Testis (tissue), 2 donors: ENCODE data around the gene FNDC3A.

ENCODE experiments used
- POLR2A ChIP-seq: fragments of 450-650 bp; IDR thresholded peaks from one replicate; pipeline ENCODE4 v1.6.1; 2017; ENCODE audit warnings: antibody characterized with exemption, mild to moderate bottlenecking, moderate library complexity
- TF ChIP-seq, protein P1 (sequence below), 3 experiments: fragments of 450-650 bp in 2 of 3; fragments of 200-600 bp in 1 of 3; sonication (generic) in 1 of 3; IDR thresholded peaks; one replicate each; pipeline ENCODE4 v1.5.1; 2016 to 2019; ENCODE audit warnings: antibody characterized with exemption in 3 of 3, mild to moderate bottlenecking in 2 of 3, moderate library complexity in 1 of 3

DNA sequence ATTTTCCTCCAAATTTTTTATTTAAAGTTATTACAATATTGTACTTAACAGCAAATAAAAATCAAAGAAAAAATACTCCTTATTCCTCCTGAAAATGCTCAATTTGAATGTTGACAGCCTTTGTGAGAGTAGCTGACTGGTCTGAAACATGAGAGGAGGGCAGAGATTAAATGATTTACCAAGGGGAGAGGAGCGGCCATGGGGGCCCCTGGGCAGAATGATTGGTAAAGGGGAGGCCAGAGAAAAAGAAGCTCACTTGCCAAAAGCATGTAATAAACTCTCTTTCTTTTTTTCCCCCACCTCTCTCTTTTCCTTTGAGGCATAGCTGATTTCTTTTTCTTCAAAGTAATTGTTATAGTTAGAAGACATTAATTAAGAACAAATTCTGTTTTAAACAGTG is 30.1 kb upstream of the FNDC3A start:
- TF ChIP-seq, protein P1, sequence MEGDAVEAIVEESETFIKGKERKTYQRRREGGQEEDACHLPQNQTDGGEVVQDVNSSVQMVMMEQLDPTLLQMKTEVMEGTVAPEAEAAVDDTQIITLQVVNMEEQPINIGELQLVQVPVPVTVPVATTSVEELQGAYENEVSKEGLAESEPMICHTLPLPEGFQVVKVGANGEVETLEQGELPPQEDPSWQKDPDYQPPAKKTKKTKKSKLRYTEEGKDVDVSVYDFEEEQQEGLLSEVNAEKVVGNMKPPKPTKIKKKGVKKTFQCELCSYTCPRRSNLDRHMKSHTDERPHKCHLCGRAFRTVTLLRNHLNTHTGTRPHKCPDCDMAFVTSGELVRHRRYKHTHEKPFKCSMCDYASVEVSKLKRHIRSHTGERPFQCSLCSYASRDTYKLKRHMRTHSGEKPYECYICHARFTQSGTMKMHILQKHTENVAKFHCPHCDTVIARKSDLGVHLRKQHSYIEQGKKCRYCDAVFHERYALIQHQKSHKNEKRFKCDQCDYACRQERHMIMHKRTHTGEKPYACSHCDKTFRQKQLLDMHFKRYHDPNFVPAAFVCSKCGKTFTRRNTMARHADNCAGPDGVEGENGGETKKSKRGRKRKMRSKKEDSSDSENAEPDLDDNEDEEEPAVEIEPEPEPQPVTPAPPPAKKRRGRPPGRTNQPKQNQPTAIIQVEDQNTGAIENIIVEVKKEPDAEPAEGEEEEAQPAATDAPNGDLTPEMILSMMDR (IDR thresholded peaks at IDR 0.05), result no peak
- no peak for TF ChIP-seq POLR2A
